ENCODE data around the gene SEMA4A.

- TF ChIP-seq CTCF (IDR thresholded peaks at IDR 0.05), result no peak
- TF ChIP-seq POLR2A (IDR thresholded peaks at IDR 0.05), result no peak
Observed at GRCh38 chr1:156226116-156226538, 72.7 kb downstream of the SEMA4A start.
